CD14-positive monocyte (primary cell): ENCODE data around the gene MSANTD1. TPM values are rescaled to one million over a fixed set of nuclear protein-coding genes. Genes with fewer than 3 reads are reported as not detected.

Source experiments
- DNase-seq, 3 donors: peaks; one replicate each; pipeline ENCODE4 v3.0.0-alpha.2; 2011 to 2022
- H2AFZ ChIP-seq: 2 replicates; pipeline ENCODE4 v1.6.0; 2012; ENCODE audit warnings: mild to moderate bottlenecking, low read depth, low read length, inconsistent platforms; ENCODE audit not compliant: insufficient read depth, poor library complexity, severe bottlenecking
- H3K27ac ChIP-seq, 2 donors: 1 replicate in 1 of 2; 2 replicates in 1 of 2; pipeline ENCODE4 v1.5.1; 2012 to 2013; ENCODE audit warnings: low read length in 2 of 2, control low read depth in 1 of 2, inconsistent platforms in 1 of 2, low read depth in 1 of 2, mild to moderate bottlenecking in 1 of 2
- H3K27me3 ChIP-seq, 2 donors: one replicate each; pipeline versions ENCODE4 v1.6.0 to v1.6.1; 2011 to 2013; ENCODE audit warnings: low read length in 2 of 2; ENCODE audit not compliant: control insufficient read depth in 2 of 2, insufficient read depth in 2 of 2
- H3K36me3 ChIP-seq, 2 donors: replicated peaks in 1 of 2; 1 replicate in 1 of 2; 2 replicates in 1 of 2; pipeline versions ENCODE4 v1.5.1 to v1.6.1; 2012 to 2013; ENCODE audit warnings: low read length in 2 of 2, control low read depth in 1 of 2, inconsistent platforms in 1 of 2, mild to moderate bottlenecking in 1 of 2; ENCODE audit not compliant: insufficient read depth in 2 of 2, control insufficient read depth in 1 of 2
- H3K4me1 ChIP-seq, 2 donors: 1 replicate in 1 of 2; 2 replicates in 1 of 2; pipeline versions ENCODE4 v1.5.1 to v1.6.1; 2012 to 2013; ENCODE audit warnings: low read length in 2 of 2, control low read depth in 1 of 2, inconsistent platforms in 1 of 2, mild to moderate bottlenecking in 1 of 2, moderate library complexity in 1 of 2; ENCODE audit not compliant: insufficient read depth in 2 of 2, control insufficient read depth in 1 of 2
- H3K4me2 ChIP-seq: replicated peaks from 2 replicates; pipeline ENCODE3; 2012; ENCODE audit warnings: low read length, moderate library complexity, mild to moderate bottlenecking; ENCODE audit not compliant: poor library complexity, severe bottlenecking; ENCODE audit errors: extremely low read depth
- H3K4me3 ChIP-seq, 3 experiments: fragments of 200-600 bp in 1 of 3; sonication (generic) in 1 of 3; replicated peaks in 1 of 3; 1 replicate in 2 of 3; 2 replicates in 1 of 3; pipeline ENCODE4 v1.5.1; 2011 to 2013; ENCODE audit warnings: low read length in 3 of 3, mild to moderate bottlenecking in 3 of 3, control low read depth in 2 of 3, low read depth in 2 of 3, inconsistent platforms in 1 of 3, moderate library complexity in 1 of 3
- H3K79me2 ChIP-seq: 2 replicates; pipeline ENCODE4 v1.6.0; 2012; ENCODE audit warnings: mild to moderate bottlenecking, control low read depth, inconsistent platforms, low read length, moderate library complexity; ENCODE audit not compliant: insufficient read depth
- H3K9ac ChIP-seq: 2 replicates; pipeline ENCODE4 v1.6.0; 2017; ENCODE audit warnings: low read length, mild to moderate bottlenecking; ENCODE audit not compliant: insufficient read depth, poor library complexity, severe bottlenecking
- H3K9me3 ChIP-seq, 2 donors: replicated peaks in 1 of 2; 1 replicate in 1 of 2; 2 replicates in 1 of 2; pipeline versions ENCODE4 v1.5.1 to v1.6.1; 2012 to 2013; ENCODE audit warnings: low read length in 2 of 2, control low read depth in 1 of 2; ENCODE audit not compliant: control insufficient read depth in 1 of 2, insufficient read depth in 1 of 2
- H4K20me1 ChIP-seq: 2 replicates; pipeline ENCODE4 v1.6.0; 2012; ENCODE audit warnings: mild to moderate bottlenecking, low read length, control low read depth, moderate library complexity; ENCODE audit not compliant: insufficient read depth
- H3K27ac Mint-ChIP-seq, 7 donors: one replicate each; pipeline ENCODE4 v1.8.0; 2020; ENCODE audit warnings: mild to moderate bottlenecking in 7 of 7, mixed read lengths in 7 of 7, moderate library complexity in 6 of 7, inconsistent platforms in 2 of 7
- H3K27me3 Mint-ChIP-seq, 3 donors: one replicate each; pipeline ENCODE4 v1.8.0; 2021 to 2022; ENCODE audit warnings: low read depth in 3 of 3, mild to moderate bottlenecking in 3 of 3, mixed read lengths in 3 of 3, moderate library complexity in 3 of 3, inconsistent platforms in 1 of 3
- H3K36me3 Mint-ChIP-seq, 2 donors: one replicate each; pipeline ENCODE4 v1.8.0; 2020; ENCODE audit warnings: mixed read lengths in 2 of 2, inconsistent platforms in 1 of 2, mild to moderate bottlenecking in 1 of 2
- H3K4me1 Mint-ChIP-seq: one replicate; pipeline ENCODE4 v1.8.0; 2020; ENCODE audit warnings: mild to moderate bottlenecking, mixed read lengths
- H3K4me3 Mint-ChIP-seq, 2 donors: one replicate each; pipeline ENCODE4 v1.8.0; 2020; ENCODE audit warnings: mild to moderate bottlenecking in 2 of 2, mixed read lengths in 2 of 2, moderate library complexity in 1 of 2
- H3K9me3 Mint-ChIP-seq, 7 donors: one replicate each; pipeline ENCODE4 v1.8.0; 2020 to 2022; ENCODE audit warnings: mixed read lengths in 7 of 7, mild to moderate bottlenecking in 6 of 7, moderate library complexity in 6 of 7, inconsistent platforms in 2 of 7
- WGBS: methylation state at CpG from one replicate; pipeline ENCODE4 v1.1.5; 2013; ENCODE audit warnings: missing lambda C conversion rate; ENCODE audit not compliant: insufficient coverage; 5-methylcytosine and 5-hydroxymethylcytosine counted together
- intact Hi-C, 2 donors: fragments of 100-400 bp; cut with micrococcal nuclease; formaldehyde crosslinking; loops; one replicate each; pipeline versions ENCODE4 v1.15.0 to v1.15.1; 2023
- polyA plus RNA-seq, 3 donors: library from polyadenylated mRNA; depleted of rRNA in 1 of 3; unstranded in 2 of 3; stranded (reverse) in 1 of 3; fragments of 300-500 nt in 2 of 3; fragments of >200 nt in 1 of 3; fragmentation: Illumina TruSeq in 2 of 3; gene quantifications; 1 replicate in 2 of 3; 2 replicates in 1 of 3; pipeline ENCODE4 v1.2.3, GENCODE V29; 2012 to 2021
- TF ChIP-seq, protein P1 (sequence below): fragments of 200-600 bp; IDR thresholded peaks from one replicate; pipeline ENCODE4 v1.8.0; 2022; ENCODE audit warnings: antibody characterized with exemption, mild to moderate bottlenecking

MSANTD1 gene
- polyA plus RNA-seq, 3 donors, result 0.52 TPM; not detected in 2

DNA sequence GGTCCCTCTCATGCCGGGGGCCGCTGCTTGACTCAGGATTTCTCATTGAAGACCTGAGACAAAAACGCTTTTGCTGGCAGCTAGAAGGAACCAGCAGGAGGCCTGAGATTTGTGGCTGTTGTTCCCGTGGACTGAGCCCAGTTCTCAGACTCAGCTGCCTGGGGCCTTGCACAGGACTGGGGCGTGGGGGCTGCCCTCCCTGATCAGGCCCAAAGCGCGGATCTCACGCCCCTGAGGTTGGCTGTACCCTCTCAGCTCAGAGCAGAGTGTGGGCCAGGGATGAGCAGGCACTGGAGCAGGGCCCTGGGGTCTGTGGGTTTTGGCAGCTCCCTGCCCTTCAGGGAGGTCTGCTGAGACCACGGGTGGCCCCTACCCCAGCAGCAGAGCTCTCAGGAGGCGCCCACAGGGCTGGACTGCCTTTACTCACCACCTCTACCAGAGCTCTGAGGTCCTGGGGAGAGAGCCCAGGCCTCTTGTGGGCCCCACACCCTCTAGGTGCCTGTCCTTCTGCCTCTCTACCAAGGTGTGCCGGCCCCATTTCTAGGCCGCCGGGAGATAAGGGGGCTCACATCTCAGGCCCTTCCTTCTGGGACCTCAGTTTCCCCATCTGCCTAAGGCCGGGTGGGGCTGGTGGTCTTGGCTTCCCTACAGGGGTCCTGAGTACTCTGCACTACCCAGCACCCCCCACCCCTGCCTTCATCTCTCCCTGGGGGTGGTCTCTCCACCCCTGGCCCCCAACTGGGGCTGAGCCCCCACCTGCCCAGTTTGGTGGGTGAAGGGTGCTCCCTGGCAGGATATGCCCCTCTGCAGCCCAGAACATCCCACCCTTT lies 5.6 kb downstream of the MSANTD1 start:
- Histone ChIP-seq H3K27ac (no peak overlapping the region), H3K4me2 (no peak overlapping the region), H2AFZ (no peak overlapping the region), H3K79me2 (no peaks in the 10 kb centered on the region), H3K9me3 (no peaks in the 10 kb centered on the region), H3K27me3 (no peaks in the 10 kb centered on the region), H3K36me3 (no peaks in the 10 kb centered on the region), H3K4me3 (no peak overlapping the region), H4K20me1 (no peaks in the 10 kb centered on the region), H3K4me1 (no peaks in the 10 kb centered on the region), H3K9ac (no peak overlapping the region)
- TF ChIP-seq, protein P1, sequence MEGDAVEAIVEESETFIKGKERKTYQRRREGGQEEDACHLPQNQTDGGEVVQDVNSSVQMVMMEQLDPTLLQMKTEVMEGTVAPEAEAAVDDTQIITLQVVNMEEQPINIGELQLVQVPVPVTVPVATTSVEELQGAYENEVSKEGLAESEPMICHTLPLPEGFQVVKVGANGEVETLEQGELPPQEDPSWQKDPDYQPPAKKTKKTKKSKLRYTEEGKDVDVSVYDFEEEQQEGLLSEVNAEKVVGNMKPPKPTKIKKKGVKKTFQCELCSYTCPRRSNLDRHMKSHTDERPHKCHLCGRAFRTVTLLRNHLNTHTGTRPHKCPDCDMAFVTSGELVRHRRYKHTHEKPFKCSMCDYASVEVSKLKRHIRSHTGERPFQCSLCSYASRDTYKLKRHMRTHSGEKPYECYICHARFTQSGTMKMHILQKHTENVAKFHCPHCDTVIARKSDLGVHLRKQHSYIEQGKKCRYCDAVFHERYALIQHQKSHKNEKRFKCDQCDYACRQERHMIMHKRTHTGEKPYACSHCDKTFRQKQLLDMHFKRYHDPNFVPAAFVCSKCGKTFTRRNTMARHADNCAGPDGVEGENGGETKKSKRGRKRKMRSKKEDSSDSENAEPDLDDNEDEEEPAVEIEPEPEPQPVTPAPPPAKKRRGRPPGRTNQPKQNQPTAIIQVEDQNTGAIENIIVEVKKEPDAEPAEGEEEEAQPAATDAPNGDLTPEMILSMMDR, result no peak
- H3K27ac Mint-ChIP-seq, result no peak overlapping the region
- no peaks in the 10 kb centered on the region for H3K9me3 Mint-ChIP-seq
- H3K4me1 Mint-ChIP-seq, result no peaks in the 10 kb centered on the region
- peaks cover 0 to 3% (median 1%) of the 10 kb centered on the region in 3 donors for H3K27me3 Mint-ChIP-seq
- 95% methylated on average over 14 of the region's 14 CpGs for WGBS
- no peak overlapping the region for H3K4me3 Mint-ChIP-seq
- no peak for DNase-seq
- peaks cover 0 to 9% of the 10 kb centered on the region in 2 donors for H3K36me3 Mint-ChIP-seq
- intact Hi-C loops, result no loop called here

DNA sequence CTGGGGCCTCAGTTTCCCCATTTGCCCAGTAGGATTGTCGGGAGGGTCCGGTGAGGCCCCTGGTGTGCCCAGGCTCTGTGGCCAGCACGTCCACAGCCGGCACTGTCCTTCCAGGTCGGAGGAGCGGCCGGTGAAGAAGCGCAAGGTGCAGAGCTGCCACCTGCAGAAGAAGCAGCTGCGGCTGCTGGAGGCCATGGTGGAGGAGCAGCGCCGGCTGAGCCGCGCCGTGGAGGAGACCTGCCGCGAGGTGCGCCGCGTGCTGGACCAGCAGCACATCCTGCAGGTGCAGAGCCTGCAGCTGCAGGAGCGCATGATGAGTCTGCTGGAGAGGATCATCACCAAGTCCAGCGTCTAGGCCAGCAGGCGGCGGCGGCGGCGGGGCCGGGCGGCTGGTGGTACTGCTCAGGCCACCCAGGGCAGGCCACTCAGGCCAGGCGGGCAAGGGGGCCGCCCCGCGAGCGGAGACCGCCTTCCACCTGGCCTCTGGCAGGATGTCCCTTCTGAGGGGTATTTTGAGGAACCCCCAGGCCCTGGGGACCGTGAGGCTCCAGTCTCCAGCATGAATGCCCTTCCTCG lies 6.7 kb downstream of the MSANTD1 start:
- no peaks in the 10 kb centered on the region for H3K27me3 ChIP-seq
- no peaks in the 10 kb centered on the region for H4K20me1 ChIP-seq
- Mint-ChIP-seq H3K4me1 (no peaks in the 10 kb centered on the region), H3K27me3 (peaks cover 0 to 5% (median 1%) of the 10 kb centered on the region in 3 donors), H3K36me3 (peaks cover 0 to 9% of the 10 kb centered on the region in 2 donors), H3K27ac (no peak overlapping the region), H3K4me3 (no peak overlapping the region), H3K9me3 (no peaks in the 10 kb centered on the region)
- no peaks in the 10 kb centered on the region for H3K36me3 ChIP-seq
- no peaks in the 10 kb centered on the region for H3K4me1 ChIP-seq
- WGBS, result 96% methylated on average over 36 of the region's 36 CpGs
- H3K9me3 ChIP-seq, result no peaks in the 10 kb centered on the region
- DNase-seq, result no peak
- H3K27ac ChIP-seq, result no peak overlapping the region
- H3K4me3 ChIP-seq, result no peak overlapping the region
- H2AFZ ChIP-seq, result no peak overlapping the region
- H3K4me2 ChIP-seq, result no peak overlapping the region
- no peaks in the 10 kb centered on the region for H3K79me2 ChIP-seq
- intact Hi-C loops, result no loop called here
- H3K9ac ChIP-seq, result no peak overlapping the region
- TF ChIP-seq, protein P1, result no peak
